Stomach smooth muscle (tissue), 2 donors: ENCODE measurements around the gene IGF2.

Experiments used
- H3K27ac ChIP-seq: one replicate; pipeline ENCODE4 v1.7.0; 2013; ENCODE audit warnings: mild to moderate bottlenecking, low read length, inconsistent platforms
- H3K27me3 ChIP-seq, 2 donors: one replicate each; pipeline ENCODE4 v1.7.0; 2013; ENCODE audit warnings: low read length in 2 of 2; ENCODE audit not compliant: insufficient read depth in 2 of 2, control insufficient read depth in 1 of 2
- H3K36me3 ChIP-seq, 2 donors: one replicate each; pipeline ENCODE4 v1.7.0; 2013; ENCODE audit warnings: low read length in 2 of 2; ENCODE audit not compliant: control insufficient read depth in 2 of 2, insufficient read depth in 2 of 2
- H3K4me1 ChIP-seq: one replicate; pipeline ENCODE4 v1.7.0; 2013; ENCODE audit warnings: low read length; ENCODE audit not compliant: control insufficient read depth, insufficient read depth
- H3K4me3 ChIP-seq, 2 donors: one replicate each; pipeline ENCODE4 v1.7.0; 2013; ENCODE audit warnings: low read length in 2 of 2
- H3K9ac ChIP-seq, 2 donors: one replicate each; pipeline ENCODE4 v1.7.0; 2013; ENCODE audit warnings: low read length in 2 of 2, mild to moderate bottlenecking in 1 of 2
- H3K9me3 ChIP-seq, 2 donors: one replicate each; pipeline ENCODE4 v1.7.0; 2013; ENCODE audit warnings: low read length in 2 of 2; ENCODE audit not compliant: control insufficient read depth in 2 of 2
- donor health status: healthy.
- donor health status: Pancreatic carcinoma.

The IGF2 gene

DNA sequence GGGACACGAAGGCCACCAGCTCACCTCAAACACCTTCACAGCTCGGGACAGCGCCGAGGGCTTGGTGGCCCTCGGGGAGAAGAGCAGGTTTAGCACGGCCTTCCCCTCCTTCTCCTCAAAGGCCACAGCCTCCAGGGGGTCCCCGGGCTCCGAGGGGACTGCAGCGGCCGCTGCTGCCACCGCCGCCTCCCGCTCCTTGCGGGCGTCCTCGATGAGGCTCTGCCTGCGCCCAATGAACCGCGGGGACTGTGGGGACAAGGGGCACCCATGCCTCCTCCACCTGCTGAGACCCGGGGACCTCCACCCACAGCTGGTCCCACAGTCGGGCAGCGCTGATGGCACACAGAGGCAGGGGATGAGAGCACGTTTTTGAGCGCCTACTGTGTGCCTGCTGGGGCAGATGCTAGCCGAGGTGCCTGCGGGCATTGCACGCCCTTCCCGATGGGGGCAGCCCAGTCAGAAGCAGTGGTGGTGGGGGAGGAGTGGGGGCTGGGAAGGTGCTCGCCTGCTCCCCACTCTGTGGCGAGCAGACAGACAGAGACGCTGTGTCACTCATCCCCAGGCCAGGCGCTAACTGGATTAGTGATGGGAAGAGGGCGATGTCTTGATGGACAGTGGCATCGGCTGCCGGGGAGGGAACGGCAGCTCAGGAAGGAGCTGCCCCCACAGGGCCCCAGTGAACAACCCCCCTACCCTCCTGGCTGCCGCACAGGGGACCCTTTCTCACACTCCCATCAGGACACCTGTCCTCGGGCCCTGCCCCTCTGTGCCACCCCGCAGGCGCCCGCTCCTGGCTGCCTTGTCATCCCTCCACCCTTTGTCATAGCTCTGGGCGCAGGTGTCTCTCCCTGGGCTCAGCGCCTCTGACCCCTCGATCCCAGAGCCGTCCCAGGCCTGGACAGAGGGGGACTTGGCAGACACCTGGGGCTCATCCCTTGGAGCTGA is 30.7 kb upstream of the IGF2 start:
- Histone ChIP-seq H3K4me1 (peaks cover 5% of the 10 kb centered on the region), H3K9me3 (no peaks in the 10 kb centered on the region), H3K36me3 (no peaks in the 10 kb centered on the region), H3K27ac (no peak overlapping the region), H3K27me3 (peaks cover 4 to 25% of the 10 kb centered on the region in 2 donors), H3K9ac (no peak overlapping the region), H3K4me3 (no peak overlapping the region)

DNA sequence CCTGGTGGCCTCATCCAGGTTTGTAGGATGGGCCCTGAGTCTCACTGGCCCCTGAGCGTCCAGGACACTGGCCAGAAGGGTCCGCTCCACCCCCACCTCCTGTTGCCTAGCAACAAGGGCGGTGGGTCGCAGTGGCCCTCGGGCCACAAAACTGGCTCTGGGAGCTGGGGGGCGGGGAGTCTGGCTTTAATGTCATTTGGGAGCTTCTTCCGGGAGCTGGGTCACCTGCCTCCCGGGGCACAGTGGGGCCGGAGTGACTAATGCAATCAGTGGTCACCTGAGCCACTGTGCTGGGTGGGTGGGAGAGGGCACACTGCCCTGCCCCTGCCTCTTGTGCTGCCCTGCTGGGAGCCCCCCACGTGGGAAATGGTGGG is 29.8 kb upstream of the IGF2 start:
- H3K27ac ChIP-seq, result no peak overlapping the region
- H3K27me3 ChIP-seq, result peaks cover 4 to 25% of the 10 kb centered on the region in 2 donors
- no peaks in the 10 kb centered on the region for H3K9me3 ChIP-seq
- H3K36me3 ChIP-seq, result no peaks in the 10 kb centered on the region
- no peak overlapping the region for H3K4me3 ChIP-seq
- H3K4me1 ChIP-seq, result peaks cover 5% of the 10 kb centered on the region
- H3K9ac ChIP-seq, result no peak overlapping the region

DNA sequence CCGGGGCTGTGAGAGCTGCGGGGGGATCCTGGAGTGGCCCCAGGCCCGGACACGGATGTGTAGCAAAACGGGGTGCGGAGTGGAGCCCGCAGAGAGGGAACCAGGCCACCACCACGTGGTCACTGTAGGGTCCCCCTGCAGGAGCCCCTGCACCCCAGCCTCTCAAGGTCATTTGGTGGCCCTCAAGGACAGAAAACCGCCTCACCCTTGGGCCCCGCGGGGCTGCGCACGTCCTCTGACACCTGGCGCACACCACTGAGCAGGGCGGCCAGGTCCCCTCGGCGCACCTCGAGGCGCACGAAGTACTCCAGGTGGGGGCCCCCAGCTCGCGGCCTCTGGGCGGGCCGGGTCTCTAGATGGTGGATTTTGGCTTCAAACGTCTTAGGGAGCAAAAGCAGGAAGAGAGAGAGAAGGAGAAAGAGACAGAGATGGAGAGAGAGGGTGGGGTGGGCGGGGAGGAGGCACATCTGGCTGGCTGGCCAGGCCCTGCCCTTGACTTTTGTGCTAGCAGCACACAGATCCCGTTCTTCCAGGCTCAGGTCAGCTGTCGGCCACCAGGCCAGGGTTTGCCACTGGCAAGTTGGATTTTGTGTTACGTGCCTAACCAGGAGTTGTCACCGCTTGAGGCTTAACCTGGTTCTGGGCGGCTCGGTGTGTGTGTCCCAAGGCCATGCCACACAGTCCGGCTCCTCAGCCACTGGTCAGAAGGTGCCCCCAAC is 29.3 kb upstream of the IGF2 start:
- Histone ChIP-seq H3K9ac (no peak overlapping the region), H3K27me3 (peaks cover 4 to 27% of the 10 kb centered on the region in 2 donors), H3K4me1 (peaks cover 5% of the 10 kb centered on the region), H3K9me3 (no peaks in the 10 kb centered on the region), H3K36me3 (no peaks in the 10 kb centered on the region), H3K27ac (no peak overlapping the region), H3K4me3 (no peak overlapping the region)

DNA sequence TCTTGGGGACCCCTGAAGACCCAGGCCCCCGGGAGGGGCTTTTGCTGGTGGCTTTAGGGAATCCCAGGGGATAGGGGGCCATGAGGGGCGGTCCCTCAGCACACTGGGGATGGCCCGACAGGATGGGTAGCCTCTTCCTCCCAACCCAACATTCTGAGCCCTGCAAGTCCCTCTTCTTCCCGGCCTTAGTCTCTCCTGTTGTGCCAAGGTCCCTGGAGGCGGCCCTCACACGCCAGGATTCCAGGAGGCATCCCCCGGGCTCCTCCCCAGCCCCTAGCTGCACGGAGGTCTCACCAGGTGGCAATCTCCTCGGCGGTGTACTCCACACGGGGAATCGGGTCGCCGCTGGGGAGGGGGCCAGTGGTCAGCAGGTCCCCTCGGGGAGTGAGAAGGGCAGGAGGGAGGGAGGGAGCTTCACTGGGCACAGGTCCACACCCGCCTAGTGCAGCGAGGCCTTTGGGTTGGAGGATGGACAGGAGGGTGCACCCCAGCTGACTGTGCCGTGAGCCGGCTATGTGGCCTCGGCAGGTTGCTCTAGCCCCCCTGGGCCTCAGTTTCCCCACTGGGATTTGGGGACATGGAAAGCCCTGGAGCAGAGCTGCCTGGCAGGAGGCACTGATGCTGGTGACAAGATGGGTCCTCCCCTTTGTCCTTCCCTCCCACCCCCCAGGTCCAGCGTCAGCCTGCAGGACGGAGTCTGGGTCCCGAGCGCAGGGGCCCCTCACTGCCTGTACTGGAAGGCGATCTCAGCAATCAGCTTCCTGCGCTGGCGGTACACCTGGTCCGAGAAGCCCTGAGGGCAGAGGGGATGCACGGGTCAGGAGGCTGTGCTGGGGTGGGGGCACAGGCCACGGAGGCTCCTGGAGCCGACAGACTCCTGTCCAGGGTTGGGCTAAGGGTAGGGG is 28.2 kb upstream of the IGF2 start:
- H3K36me3 ChIP-seq, result no peaks in the 10 kb centered on the region
- no peak overlapping the region for H3K27ac ChIP-seq
- H3K4me1 ChIP-seq, result peaks cover 5% of the 10 kb centered on the region
- H3K9me3 ChIP-seq, result no peaks in the 10 kb centered on the region
- H3K9ac ChIP-seq, result no peak overlapping the region
- H3K4me3 ChIP-seq, result no peak overlapping the region
- peaks cover 4 to 29% of the 10 kb centered on the region in 2 donors for H3K27me3 ChIP-seq

DNA sequence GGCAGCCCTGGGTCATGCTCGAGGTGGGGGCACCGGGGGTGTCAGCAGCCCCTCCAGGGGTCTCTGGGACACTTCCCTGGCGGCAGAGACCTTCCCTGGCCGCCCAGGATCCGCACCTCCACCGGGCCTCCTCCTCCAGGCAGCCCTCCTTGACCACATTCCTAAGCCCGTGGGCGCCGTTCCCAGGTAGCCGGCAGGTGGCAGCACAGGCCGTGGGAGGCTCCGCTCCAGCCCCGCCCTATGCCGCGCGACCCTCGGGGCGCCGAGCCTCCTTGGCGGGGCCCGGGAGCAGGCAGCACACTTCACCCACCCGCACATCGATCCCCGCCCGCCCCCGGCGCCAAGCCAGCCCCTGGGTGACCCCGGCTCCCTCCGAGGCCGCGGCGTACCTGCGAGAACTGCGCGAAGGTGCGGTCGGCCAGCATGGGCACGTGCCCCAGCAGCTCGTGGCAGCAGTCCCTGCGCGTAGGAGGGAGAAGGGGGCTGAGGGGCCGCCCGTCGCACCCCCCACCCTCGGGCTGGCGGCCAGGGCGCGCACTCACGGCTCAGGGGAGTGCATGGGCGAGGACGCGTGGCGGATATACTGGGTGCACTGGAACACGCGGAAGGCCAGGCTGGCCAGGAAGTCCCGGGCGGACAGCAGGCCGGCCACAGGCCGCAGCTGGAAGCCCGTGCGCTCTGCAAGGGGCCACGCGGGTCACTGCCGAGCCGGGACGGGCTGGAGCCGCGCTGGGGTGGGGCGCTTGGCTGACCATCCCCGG is 27.1 kb upstream of the IGF2 start:
- H3K36me3 ChIP-seq, result no peaks in the 10 kb centered on the region

DNA sequence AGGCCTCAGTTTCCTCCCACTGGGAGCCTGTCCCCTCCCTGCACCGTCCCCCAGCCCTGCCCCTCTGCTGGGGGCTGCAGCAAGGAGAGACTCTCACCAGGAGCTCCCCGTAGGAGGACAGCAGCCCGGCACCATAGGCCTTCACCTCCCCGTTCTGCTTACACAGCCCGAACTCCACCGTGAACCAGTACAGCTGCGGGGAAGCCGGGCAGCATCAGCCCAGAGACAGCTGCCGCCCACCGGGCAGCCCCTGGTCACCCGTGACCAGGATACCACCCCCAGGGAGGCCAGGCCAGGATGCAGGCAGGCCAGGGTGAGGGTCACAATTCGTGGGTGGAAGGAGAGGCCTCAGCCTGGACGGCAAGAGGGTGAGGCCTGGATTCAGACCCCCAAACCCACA is 26.4 kb upstream of the IGF2 start:
- H3K27me3 ChIP-seq, result peaks cover 4 to 32% of the 10 kb centered on the region in 2 donors
- peaks cover 5% of the 10 kb centered on the region for H3K4me1 ChIP-seq
- H3K27ac ChIP-seq, result no peak overlapping the region
- H3K9ac ChIP-seq, result no peak overlapping the region
- H3K4me3 ChIP-seq, result no peak overlapping the region
- no peaks in the 10 kb centered on the region for H3K9me3 ChIP-seq
- H3K36me3 ChIP-seq, result no peaks in the 10 kb centered on the region

More for the DNA sequence above, 27.1 kb upstream of the IGF2 start:
- H3K27me3 ChIP-seq, result peaks cover 4 to 29% of the 10 kb centered on the region in 2 donors
- no peak overlapping the region for H3K27ac ChIP-seq
- H3K4me3 ChIP-seq, result no peak overlapping the region
- H3K4me1 ChIP-seq, result peaks cover 5% of the 10 kb centered on the region
- no peak overlapping the region for H3K9ac ChIP-seq
- no peaks in the 10 kb centered on the region for H3K9me3 ChIP-seq

DNA sequence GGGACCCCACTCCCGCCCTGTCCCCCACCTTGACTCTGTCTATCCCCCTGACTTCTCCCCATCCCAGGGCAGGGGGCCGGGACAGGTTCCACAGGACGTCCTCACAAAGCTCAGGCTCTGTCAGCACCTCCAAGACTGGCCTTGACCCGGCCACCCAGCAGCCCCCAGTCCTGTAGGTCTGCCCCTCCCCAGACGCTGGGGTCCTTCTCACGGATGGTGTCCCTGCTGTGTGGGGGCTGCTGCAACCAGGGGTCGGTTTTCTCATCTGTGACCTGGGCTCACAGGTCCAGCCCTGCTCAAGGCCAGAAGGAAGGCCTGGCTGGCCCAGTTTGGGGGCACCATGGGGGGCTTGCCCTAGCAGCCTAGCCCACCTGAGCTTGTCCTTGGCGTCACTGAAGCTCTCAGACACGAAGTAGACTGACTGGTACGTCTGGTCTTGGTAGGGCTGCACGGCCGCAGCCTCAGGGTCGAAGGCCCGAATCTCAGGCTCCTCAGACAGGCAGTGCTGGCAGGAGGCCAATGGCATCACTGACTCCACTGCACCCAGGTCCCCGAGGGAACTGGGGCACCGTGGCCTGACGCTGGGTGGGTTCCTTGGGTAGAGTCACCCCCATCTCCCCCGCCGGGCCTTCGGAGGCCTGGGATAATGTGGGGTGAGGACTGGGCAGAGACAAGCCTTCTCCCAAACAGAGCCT is 25.8 kb upstream of the IGF2 start:
- Histone ChIP-seq H3K9me3 (no peaks in the 10 kb centered on the region), H3K27ac (no peak overlapping the region), H3K27me3 (peaks cover 4 to 32% of the 10 kb centered on the region in 2 donors), H3K9ac (no peak overlapping the region), H3K4me1 (peaks cover 5% of the 10 kb centered on the region), H3K36me3 (no peaks in the 10 kb centered on the region), H3K4me3 (no peak overlapping the region)

DNA sequence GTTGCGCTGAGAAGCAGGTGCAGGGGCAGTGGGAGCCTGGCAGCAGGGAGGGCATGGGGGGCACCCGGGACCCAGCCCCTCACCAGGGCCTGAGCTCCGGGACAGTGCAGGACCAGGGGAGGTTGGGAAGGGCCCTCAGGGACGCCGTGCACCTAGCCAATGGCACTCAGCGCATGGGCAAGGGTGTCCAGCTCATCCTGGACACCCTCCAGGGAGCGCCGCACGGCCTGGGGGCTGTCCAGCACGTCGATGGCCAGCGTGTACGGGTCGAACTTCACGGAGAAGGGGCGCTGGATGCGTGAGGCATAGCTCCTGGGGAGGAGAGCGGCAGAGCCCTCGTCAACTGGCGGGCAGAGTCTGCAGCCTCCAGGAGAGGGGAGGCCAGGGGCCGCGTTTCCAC is 24.9 kb upstream of the IGF2 start:
- Histone ChIP-seq H3K4me3 (no peak overlapping the region), H3K9me3 (no peaks in the 10 kb centered on the region), H3K27me3 (peaks cover 4 to 30% of the 10 kb centered on the region in 2 donors), H3K27ac (no peak overlapping the region), H3K4me1 (peaks cover 5% of the 10 kb centered on the region), H3K9ac (no peak overlapping the region), H3K36me3 (no peaks in the 10 kb centered on the region)

DNA sequence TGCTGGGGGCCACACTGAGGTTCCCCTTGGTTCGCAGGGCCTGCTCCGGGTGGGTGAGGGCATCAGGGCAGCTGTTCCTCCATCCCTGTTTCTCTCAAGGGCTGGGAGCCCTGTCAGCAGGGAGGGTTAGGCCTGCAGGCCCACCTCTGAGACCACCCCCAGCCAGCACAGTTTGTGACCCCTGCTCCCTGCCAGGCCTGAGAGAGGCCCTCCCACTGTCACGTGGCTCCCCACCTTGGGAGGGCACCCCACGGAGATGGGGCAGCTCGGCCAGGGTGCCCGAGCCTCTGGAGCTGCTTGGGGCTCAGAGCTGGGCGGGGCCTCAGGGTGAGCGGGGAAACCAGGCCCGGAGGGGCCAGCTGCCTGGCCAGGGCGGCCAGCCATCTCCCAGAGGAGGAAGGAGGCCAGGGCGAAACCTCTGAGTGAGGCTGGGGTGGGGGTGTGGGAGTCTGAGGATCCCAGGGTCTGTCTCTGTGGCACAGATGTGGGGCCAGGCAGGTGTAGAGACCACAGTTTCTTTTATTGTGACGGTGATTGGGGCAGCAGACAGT is 24.3 kb upstream of the IGF2 start:
- no peak overlapping the region for H3K4me3 ChIP-seq
- no peaks in the 10 kb centered on the region for H3K36me3 ChIP-seq
- no peaks in the 10 kb centered on the region for H3K9me3 ChIP-seq
- H3K4me1 ChIP-seq, result peaks cover 5% of the 10 kb centered on the region
- H3K27ac ChIP-seq, result no peak overlapping the region
- no peak overlapping the region for H3K9ac ChIP-seq
- peaks cover 4 to 30% of the 10 kb centered on the region in 2 donors for H3K27me3 ChIP-seq
